Measurements from ENCODE around the gene GALNT6.

Gene GALNT6

DNA sequence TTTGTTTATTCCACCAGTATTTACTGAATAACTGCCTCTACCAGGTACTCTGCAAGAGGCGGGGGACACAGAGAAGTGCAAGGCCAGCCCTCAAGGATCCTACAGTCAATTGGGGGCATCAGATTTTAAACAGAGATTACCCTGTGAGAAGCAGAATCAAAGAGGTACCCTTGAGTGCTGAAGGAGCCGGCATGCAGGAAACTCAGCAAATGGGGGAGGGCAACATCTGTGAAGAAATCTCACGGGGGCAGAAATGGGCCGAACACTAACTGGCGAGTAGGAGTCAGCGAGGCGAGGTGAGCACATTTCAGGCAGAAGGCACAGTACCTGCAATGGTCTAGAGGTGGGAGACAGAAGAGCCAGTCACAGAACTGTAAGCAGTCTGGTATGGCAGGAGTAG, 9.0 kb downstream of the GALNT6 start:
- no peak for DNase-seq

- no peak for DNase-seq
Observed at GRCh38 chr12:51381226-51382079, 9.8 kb downstream of the GALNT6 start.

DNA sequence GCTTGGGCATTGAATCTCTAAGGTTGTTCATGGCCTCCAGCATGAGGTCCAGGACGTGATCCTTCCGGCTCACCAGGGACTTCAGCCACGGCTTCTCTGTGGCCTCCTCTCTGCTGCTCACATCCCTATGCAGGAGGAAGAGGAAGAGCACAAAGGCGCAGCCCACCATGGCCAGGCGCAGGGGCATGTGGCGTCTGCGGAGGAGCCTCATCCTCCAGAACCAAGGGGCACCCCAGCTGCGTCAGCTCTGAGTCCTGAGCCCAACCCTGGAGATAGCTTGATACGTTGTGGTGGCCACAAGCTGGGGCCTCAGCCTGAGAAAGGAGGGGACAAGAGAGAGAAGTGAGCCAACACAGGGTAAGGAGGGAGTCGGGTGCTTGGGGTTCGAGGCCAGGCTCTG, 11.6 kb downstream of the GALNT6 start:
- no peak for DNase-seq

DNA sequence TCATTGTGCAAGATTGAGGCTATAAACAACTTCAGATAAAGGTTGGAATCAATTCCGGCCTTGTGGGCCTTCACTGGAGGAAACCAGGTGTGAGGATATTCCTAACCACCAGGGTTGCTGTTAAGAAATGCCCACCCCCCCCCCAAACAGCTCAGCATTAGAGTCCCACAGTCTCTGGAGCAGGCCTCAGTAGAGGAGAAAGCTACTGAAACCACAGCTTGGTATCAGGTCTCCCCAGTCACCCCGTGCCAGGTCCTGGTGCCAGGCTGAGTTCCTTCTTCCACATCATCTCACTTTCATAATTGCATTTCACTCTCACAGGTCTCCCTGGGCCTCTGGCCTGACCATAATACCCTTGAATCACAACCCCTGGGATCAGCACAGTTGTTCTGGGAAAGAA, 12.5 kb downstream of the GALNT6 start:
- no peak for DNase-seq

GRCh38 chr12:51377099-51377984, 13.9 kb downstream of the GALNT6 start:
- peak in 1 of 51 donors; percentile 48 for DNase-seq

- no peak for DNase-seq
Observed at GRCh38 chr12:51374856-51375255, 16.4 kb downstream of the GALNT6 start.

DNA sequence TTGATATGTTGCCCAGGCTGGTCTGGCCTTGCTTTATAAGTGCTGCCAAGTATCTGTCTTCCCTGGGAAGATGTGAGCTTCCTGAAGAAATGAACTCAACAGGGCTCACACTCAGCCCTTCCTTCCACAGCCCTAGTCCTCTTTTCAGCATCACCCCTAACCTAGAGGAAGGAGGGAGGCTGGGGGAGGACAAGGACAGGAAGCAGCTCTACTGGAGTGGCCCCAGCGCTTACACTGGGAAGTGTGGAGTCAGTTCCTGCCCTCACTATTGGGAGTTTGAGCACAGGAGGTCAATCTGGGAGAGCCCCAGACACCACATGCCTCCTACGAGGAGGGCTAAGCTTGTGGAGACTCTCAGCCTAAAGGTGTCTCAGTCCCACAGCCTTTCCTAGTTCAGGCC, 16.8 kb downstream of the GALNT6 start:
- DNase-seq: no peak

DNA sequence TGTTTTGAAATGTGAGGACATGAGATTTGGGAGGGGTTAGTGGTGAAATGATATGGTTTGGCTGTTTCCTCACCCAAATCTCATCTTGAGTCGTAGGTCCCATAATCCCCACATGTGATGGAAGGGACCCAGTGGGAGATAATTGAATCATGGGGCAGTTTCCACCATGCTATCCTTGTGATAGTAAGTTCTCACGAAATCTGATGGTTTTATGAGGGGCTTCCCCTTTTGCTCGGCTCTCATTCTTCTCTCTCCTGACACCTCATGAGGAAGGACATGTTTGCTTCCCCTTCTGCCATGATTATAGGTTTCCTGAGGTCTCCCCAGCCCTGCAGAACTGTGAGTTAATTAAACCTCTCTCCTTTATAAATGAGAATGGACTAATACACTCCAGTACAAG, 18.0 kb downstream of the GALNT6 start:
- no peak for DNase-seq

GRCh38 chr12:51372021-51372420, 19.2 kb downstream of the GALNT6 start:
- no peak for DNase-seq

- peak in 21 of 51 donors; percentile 16 to 76 (median 37) for DNase-seq
Observed at GRCh38 chr12:51371295-51371953, 19.8 kb downstream of the GALNT6 start.

GRCh38 chr12:51370667-51371066, 20.5 kb downstream of the GALNT6 start:
- DNase-seq: no peak

DNA sequence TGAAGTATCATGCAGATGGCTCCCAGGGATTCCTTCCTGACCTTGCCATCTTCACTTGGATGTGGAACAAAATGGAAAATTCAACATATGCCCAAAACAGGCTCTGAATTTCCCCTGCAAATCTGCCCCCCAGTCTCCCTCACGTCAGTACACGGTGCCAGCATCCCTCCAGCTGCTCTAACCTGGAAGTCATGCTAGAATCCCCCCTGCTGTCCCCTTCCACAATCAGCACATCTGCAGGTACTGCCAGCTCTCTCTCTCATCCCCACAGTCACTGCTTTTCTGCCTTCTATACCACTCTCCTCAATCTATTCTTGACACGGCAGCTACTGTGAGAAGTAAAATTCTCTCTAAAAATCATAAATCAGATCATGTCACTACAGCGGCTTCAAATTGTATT, 21.6 kb downstream of the GALNT6 start:
- DNase-seq: no peak

DNA sequence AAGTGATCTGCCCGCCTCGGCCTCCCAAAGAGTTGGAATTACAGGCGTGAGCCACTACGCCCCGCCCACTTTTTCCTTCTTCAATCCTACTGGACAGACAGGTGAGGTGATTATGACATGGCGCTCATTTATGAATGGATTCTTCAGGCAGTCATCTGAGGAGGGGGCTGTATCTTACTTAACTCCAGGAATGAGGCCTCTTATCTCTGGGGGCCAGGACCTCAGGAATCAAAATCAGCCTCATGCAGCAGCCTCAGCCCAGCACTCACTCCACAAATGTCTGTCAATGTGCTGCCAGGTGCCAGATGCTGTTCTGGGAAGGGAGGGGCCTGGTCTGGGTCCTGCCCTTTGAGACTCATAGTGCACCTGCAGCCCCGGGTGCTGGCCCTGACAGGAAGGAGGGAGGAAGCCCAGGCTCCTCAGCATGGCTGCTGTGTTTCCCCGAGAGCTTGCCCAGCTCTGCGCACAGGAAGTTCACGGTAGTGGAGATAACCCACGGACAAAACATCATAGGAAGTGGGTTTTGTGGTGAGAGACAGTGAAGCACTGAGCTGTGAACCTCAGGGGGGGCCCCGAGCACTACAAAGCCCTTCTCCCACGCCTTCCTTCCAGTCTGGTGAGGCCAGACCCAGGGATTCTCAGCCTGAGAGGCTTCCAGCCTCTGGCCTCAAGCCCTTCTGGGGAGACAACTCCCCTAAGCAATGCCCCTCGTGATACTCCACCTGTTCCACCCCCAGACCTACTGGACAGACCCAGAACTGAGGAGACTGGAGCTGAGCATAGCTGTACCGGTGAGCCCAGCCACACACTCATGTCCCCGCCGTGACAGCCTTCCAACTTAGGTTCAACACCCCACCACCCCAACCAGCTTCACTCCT, 22.3 kb downstream of the GALNT6 start:
- DNase-seq: peak in 5 of 51 donors; percentile 8 to 27 (median 11)

DNA sequence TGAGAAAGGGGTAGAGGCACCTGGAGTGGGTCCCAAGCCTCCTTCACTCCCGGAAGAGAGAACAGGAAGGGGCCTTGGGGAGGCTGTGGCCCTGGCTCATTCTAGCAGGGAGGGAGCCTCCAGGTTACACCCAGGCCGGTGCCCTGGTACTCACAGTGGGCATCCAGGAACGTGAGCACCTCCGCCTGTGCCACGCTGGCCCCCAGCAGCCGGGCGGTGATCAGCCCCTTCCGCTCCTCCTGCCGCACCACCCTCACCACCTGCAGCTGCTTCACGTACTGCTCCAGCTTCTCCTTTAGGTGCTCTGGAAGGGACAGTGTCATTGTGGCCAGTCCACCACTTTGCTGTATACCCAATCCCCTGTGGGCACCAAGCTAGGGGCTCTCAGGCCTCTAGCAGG, 25.9 kb downstream of the GALNT6 start:
- DNase-seq: no peak

DNA sequence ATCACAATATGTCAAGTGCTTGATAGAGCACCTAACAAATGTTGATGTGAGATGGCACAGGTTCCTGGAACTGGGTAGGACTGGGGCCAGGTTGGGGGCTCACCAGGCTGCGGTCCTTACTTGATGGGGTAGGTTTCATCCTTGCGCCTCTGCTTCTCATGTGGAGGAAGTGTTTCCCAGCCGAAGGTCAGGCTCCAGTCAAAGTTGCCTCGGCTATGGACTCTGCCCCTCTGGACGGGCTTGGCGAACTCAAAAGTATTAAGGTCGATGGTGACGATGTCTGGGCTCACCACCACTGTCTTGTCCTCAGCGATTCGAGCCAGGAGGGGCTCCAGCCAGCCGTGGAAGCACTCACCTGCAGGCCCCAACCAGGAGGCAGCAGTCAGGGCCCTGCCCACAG, 27.2 kb downstream of the GALNT6 start:
- no peak for DNase-seq

DNA sequence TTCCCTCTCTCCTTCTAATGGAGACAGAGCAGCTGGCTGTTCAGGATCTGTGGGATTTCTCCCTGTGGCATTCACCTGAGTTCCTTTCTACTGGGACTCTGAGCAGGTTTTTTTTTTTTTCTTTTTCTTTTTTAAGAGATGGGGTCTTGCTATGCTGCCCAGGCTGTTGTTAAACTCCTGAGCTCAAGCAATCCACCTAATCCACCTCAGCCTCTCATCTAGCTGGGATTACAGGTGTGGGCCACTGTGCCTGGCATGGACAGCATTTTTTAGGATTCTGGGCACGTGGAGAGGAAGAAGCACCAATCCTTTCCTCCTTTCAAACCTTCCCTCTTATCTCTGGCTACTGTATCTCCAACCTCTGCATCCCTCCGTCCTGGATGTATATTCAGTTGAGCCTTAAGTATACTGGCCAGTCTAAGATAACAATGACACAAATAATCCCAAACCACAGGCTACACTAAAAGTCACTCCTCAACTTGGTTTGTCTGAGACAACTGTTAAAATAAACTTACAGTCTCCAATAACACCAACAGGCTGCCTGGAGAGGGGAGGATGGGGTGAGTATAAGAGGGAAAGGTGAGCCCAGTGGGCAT, 28.4 kb downstream of the GALNT6 start:
- DNase-seq: no peak

- DNase-seq: peak in 45 of 51 donors; percentile 6 to 94 (median 76)
Observed at GRCh38 chr12:51362307-51362706, 28.9 kb downstream of the GALNT6 start.

DNA sequence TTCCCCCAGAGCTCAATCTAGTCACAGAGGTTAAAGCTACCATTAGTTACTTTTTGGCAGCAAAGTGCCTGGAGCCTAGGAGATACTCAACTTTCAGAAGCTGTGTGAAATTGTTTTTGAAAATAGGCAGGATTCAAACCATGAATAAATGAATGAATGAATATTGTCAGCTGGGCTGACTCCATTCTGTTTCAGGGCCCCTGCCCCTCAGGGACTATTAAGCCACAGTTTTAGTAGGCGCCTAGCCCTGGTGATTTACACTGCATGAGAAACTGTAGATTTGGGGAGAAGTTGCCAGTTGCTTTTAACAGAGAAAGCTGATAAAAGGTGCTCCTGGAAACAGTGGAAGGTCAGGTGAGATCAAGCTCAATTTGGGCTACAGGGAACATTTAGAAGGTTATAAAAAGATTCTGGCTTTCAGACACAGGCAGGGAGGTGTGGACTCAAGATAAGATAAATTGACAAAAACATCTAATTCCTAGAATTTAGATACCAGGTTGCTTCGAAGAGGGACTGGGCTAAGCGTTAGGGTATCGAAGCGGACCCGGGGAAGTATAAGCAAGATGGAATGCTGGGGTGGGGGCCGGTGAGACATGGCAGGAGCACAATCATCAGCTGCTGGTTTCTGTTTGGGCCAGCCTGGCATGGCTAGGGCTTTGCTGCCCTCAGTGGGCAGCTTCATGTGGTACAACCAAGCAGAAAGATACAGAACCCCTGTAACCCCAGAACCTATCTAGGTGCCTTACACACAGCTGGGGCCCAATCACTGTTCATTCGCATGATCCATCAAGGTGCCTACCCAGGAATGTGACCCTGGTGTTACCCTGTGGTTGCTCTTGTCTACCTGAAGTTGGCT, 29.8 kb downstream of the GALNT6 start:
- DNase-seq: peak in 6 of 51 donors; percentile 9 to 46 (median 30)

DNA sequence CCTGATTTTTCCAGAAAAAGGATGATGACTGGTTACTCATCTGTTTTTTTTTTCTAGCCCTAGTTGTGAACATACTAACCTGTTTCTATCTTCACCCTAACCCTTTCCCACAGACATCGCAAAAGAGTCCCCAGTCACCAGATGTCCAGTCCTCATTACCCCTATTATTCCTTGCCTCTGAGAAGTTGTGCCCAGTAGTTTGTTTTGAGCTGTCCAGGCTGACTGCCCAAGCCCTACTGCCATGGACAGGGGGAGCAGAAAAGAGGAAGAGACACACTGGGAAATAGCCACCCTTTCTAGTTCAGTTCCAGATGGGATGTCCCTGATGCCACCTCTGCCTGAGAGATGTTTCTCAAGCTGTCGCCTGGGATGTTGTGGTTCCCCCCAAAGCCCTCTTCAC, 30.9 kb downstream of the GALNT6 start:
- DNase-seq: no peak

DNA sequence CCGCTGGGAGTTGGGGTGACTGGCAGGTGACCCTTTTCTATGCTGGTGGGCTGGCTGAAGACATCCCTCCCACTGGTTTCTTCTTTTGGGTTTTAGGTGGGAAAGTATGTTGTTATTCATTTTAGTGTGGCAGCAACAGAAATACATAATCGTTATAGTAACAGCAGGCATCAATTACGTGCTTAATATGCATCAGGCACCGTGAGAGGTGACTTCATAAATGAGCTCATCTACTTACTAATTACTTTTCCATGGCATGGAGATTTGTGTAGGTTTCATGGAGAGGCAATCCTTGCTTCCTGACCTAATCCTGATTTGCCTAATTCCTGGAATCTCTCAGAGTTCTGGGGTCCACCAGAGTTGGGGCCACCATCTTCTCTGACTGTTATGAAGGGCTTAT, 31.4 kb downstream of the GALNT6 start:
- DNase-seq: no peak
